NCI-H345 treated with DMSO at 0.1 percent for 48 hours (cell line): Measurements from ENCODE around the gene LAMB1.

Experiments
- DNase-seq: peaks from one replicate; lab custom pipeline; 2025; ENCODE audit not compliant: unreplicated experiment; lab: John Stamatoyannopoulos, UW

Gene LAMB1

GRCh38 chr7:108018668-108019067 lies 15.7 kb upstream of the LAMB1 start:
- no peak for DNase-seq

- no peak for DNase-seq
Measured at GRCh38 chr7:108017776-108018151, 14.8 kb upstream of the LAMB1 start.

- peak; percentile 77 for DNase-seq
Measured at GRCh38 chr7:108016841-108017775, 14.1 kb upstream of the LAMB1 start.

GRCh38 chr7:108015740-108016139 lies 12.8 kb upstream of the LAMB1 start:
- DNase-seq: no peak

- DNase-seq: no peak
Measured at GRCh38 chr7:108014747-108015682, 12.1 kb upstream of the LAMB1 start.

- DNase-seq: no peak
Measured at GRCh38 chr7:108014215-108014614, 11.3 kb upstream of the LAMB1 start.

- no peak for DNase-seq
Measured at GRCh38 chr7:108012499-108013430, 9.8 kb upstream of the LAMB1 start.

GRCh38 chr7:108010377-108010776 lies 7.4 kb upstream of the LAMB1 start:
- DNase-seq: no peak

GRCh38 chr7:108009873-108010272 lies 6.9 kb upstream of the LAMB1 start:
- DNase-seq: no peak

- DNase-seq: no peak
Measured at GRCh38 chr7:108008827-108009226, 5.9 kb upstream of the LAMB1 start.

- no peak for DNase-seq
Measured at GRCh38 chr7:108008240-108008639, 5.3 kb upstream of the LAMB1 start.

- DNase-seq: no peak
Measured at GRCh38 chr7:108007762-108008161, 4.8 kb upstream of the LAMB1 start.

- DNase-seq: no peak
Measured at GRCh38 chr7:108007261-108007660, 4.3 kb upstream of the LAMB1 start.

GRCh38 chr7:108004220-108005142 lies 1.5 kb upstream of the LAMB1 start:
- no peak for DNase-seq

GRCh38 chr7:108003599-108003935 lies 606 bp upstream of the LAMB1 start:
- DNase-seq: no peak

- DNase-seq: no peak
Measured at GRCh38 chr7:108001764-108002725, 916 bp downstream of the LAMB1 start.

- DNase-seq: no peak
Measured at GRCh38 chr7:108000875-108001763, 1.8 kb downstream of the LAMB1 start.
